PC-3 (cell line): ENCODE results near the gene LXN. TPM values are rescaled to one million over a fixed set of nuclear protein-coding genes. Genes with fewer than 3 reads are reported as not detected.

Experiments used
- ATAC-seq: fragments of 200-7000 bp; cut with Tn5 transposase; 2 replicates; pipeline ENCODE4 v1.9.1; 2020; ENCODE audit warnings: mild to moderate bottlenecking, moderate library complexity
- BruUV-seq: library from RNA; stranded (reverse); fragments of 400-500 nt; replicated peaks from 2 replicates; lab custom pipeline; 2021; lab: Mats Ljungman, UMichigan
- CTCF ChIA-PET: fragments of 300-600 bp; sonication (Branson Sonifier 250); formaldehyde crosslinking; loops from one replicate; lab custom pipeline; 2022; ENCODE audit warnings: antibody characterized with exemption; lab: Charles Lee
- POLR2A ChIA-PET: fragments of 300-600 bp; sonication (Branson Sonifier 250); formaldehyde crosslinking; loops from one replicate; lab custom pipeline; 2022; ENCODE audit warnings: antibody characterized with exemption; ENCODE audit not compliant: unreplicated experiment; lab: Charles Lee
- DNase-seq: peaks from one replicate; pipeline ENCODE4 v3.0.0-alpha.2; 2015
- H2AFZ ChIP-seq: fragments of 300-600 bp; sonication (generic); 2 replicates; pipeline ENCODE4 v1.6.0; 2016; ENCODE audit warnings: antibody characterized with exemption, low read length
- H3F3A ChIP-seq: fragments of 300-600 bp; sonication (generic); one replicate; pipeline ENCODE4 v1.6.0; 2017; ENCODE audit warnings: antibody characterized with exemption, low read length, control low read depth, mild to moderate bottlenecking; ENCODE audit not compliant: unreplicated experiment
- H3K27ac ChIP-seq: fragments of 300-600 bp; sonication (generic); 2 replicates; pipeline ENCODE4 v1.5.1; 2016; ENCODE audit warnings: mild to moderate bottlenecking, low read length
- H3K27me3 ChIP-seq: fragments of 300-600 bp; sonication (generic); 2 replicates; pipeline ENCODE4 v1.6.1; 2016; ENCODE audit warnings: low read length, mixed read lengths
- H3K36me3 ChIP-seq: fragments of 300-600 bp; sonication (generic); 2 replicates; pipeline ENCODE4 v1.6.1; 2016; ENCODE audit warnings: low read depth, mixed run types, low read length, mixed read lengths
- H3K4me1 ChIP-seq: fragments of 300-600 bp; sonication (generic); 2 replicates; pipeline ENCODE4 v1.5.1; 2016; ENCODE audit warnings: low read length; ENCODE audit not compliant: insufficient read depth
- H3K4me2 ChIP-seq: fragments of 300-600 bp; sonication (generic); 2 replicates; pipeline ENCODE4 v1.6.0; 2016; ENCODE audit warnings: low read length
- H3K4me3 ChIP-seq: fragments of 300-600 bp; sonication (generic); 2 replicates; pipeline ENCODE4 v1.5.1; 2016; ENCODE audit warnings: mild to moderate bottlenecking, low read length, mixed read lengths
- H3K79me2 ChIP-seq: fragments of 300-600 bp; sonication (generic); 2 replicates; pipeline ENCODE4 v1.6.1; 2017; ENCODE audit warnings: low read length, mixed read lengths
- H3K9ac ChIP-seq: fragments of 300-600 bp; sonication (generic); 2 replicates; pipeline ENCODE4 v1.6.0; 2016; ENCODE audit warnings: mild to moderate bottlenecking, low read length
- H3K9me2 ChIP-seq: fragments of 300-600 bp; sonication (generic); replicated peaks from 2 replicates; pipeline ENCODE4 v1.6.1; 2016; ENCODE audit warnings: mixed run types, low read length, mixed read lengths
- H3K9me3 ChIP-seq: fragments of 300-600 bp; sonication (generic); 2 replicates; pipeline ENCODE4 v1.6.1; 2016; ENCODE audit warnings: low read length, mixed read lengths
- H4K20me1 ChIP-seq: fragments of 300-600 bp; sonication (generic); 2 replicates; pipeline ENCODE4 v1.6.1; 2016; ENCODE audit warnings: low read length, mixed read lengths
- EZH2 ChIP-seq: fragments of 300-600 bp; sonication (generic); IDR thresholded peaks from one replicate; pipeline ENCODE4 v1.6.1; 2017; ENCODE audit warnings: antibody characterized with exemption, mild to moderate bottlenecking, low read length; ENCODE audit not compliant: unreplicated experiment
- EZH2phosphoT487 ChIP-seq: fragments of 300-600 bp; sonication (generic); IDR thresholded peaks from 2 replicates; pipeline ENCODE4 v1.6.1; 2018; ENCODE audit warnings: mild to moderate bottlenecking, antibody characterized with exemption, low read length, borderline replicate concordance
- intact Hi-C: fragments of 100-400 bp; cut with micrococcal nuclease; formaldehyde crosslinking; loops from 2 replicates; pipeline ENCODE4 v1.9.0; 2023
- total RNA-seq: library from RNA; depleted of rRNA; stranded (reverse); fragments of >200 nt; gene quantifications from 2 replicates; pipeline ENCODE4 v1.2.3, GENCODE V29; 2014
- TF ChIP-seq, protein P1 (sequence below): fragments of 300-600 bp; sonication (generic); conservative IDR thresholded peaks from 2 replicates; pipeline ENCODE4 v1.5.1; 2017; ENCODE audit warnings: antibody characterized with exemption, low read depth, mild to moderate bottlenecking, low read length

The LXN gene
- total RNA-seq, 1 experiment from 2014 or later: 471 TPM

DNA sequence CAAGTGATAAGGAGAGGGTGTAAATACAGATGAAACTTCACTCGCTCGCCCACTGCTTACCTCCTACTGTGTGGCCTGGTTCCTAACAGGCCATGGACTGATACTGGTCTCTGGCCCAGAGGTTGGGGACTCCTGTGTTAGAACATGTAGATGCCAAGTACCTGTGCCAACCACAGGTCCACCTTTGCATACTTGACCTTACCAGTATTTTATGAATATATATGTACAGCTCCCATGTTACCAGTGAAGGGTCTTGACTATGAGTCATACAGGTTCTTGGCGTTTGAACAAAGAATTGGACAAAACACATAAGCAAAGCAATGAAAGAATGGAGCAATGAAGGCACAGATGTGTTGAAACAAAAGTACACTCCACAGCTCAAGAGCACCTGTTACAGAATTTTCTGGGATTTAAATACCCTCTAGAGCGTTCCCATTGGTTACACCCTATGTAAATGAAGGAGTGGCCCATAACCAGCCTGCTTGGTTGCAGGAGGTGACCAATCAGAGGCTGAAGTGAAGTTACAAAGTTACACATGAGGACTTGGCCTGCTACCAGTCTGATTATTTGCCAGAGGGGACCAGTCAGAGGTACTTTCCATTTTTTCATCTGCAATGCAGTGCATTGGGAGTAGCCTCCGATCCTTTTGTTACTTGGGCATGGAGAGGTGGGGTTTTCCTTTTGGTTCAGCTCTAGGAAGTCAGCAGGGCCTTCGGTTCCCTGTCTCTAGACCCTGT is 29.8 kb downstream of the LXN start:
- Histone ChIP-seq H3K27me3 (no peaks in the 10 kb centered on the region), H3K4me3 (no peak overlapping the region), H3K27ac (no peak overlapping the region), H3K9ac (no peak overlapping the region), H3K9me3 (no peaks in the 10 kb centered on the region), H2AFZ (no peak overlapping the region), H3K4me2 (no peak overlapping the region), H3K9me2 (no peaks in the 10 kb centered on the region), H3F3A (no peaks in the 10 kb centered on the region), H3K36me3 (peaks cover 15% of the 10 kb centered on the region; the same call in 1 of the 2 replicates), H3K4me1 (peaks cover 9% of the 10 kb centered on the region; the same call in 1 of the 2 replicates), H4K20me1 (no peaks in the 10 kb centered on the region), H3K79me2 (peaks cover 33% of the 10 kb centered on the region)
- DNase-seq (no peak), ATAC-seq (no peak)
- CTCF ChIA-PET: no interaction called here
- POLR2A ChIA-PET: interaction anchor here (0.6 kb wide), 1 partner anchor 37 kb away, joined by 3 read pairs; no protein-coding TSS in a partner anchor
- TF ChIP-seq EZH2phosphoT487 (no peak), EZH2 (no peak)
- intact Hi-C loops: loop anchor here (5.0 kb wide), 2 partner anchors 70 to 105 kb away; partner anchors contain the start of gene MLF1
- no TSS peak for BruUV-seq

GRCh38 chr3:158642005-158642404 is 30.4 kb downstream of the LXN start:
- no peak for TF ChIP-seq EZH2
- TF ChIP-seq, protein P1, sequence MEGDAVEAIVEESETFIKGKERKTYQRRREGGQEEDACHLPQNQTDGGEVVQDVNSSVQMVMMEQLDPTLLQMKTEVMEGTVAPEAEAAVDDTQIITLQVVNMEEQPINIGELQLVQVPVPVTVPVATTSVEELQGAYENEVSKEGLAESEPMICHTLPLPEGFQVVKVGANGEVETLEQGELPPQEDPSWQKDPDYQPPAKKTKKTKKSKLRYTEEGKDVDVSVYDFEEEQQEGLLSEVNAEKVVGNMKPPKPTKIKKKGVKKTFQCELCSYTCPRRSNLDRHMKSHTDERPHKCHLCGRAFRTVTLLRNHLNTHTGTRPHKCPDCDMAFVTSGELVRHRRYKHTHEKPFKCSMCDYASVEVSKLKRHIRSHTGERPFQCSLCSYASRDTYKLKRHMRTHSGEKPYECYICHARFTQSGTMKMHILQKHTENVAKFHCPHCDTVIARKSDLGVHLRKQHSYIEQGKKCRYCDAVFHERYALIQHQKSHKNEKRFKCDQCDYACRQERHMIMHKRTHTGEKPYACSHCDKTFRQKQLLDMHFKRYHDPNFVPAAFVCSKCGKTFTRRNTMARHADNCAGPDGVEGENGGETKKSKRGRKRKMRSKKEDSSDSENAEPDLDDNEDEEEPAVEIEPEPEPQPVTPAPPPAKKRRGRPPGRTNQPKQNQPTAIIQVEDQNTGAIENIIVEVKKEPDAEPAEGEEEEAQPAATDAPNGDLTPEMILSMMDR: no peak
- Histone ChIP-seq H4K20me1 (no peaks in the 10 kb centered on the region), H3K4me2 (no peak overlapping the region), H3K27ac (no peak overlapping the region), H3K4me1 (peaks cover 9% of the 10 kb centered on the region; the same call in 1 of the 2 replicates), H3F3A (no peaks in the 10 kb centered on the region), H3K4me3 (no peak overlapping the region), H2AFZ (no peak overlapping the region), H3K9me2 (no peaks in the 10 kb centered on the region), H3K79me2 (peaks cover 27% of the 10 kb centered on the region), H3K9ac (no peak overlapping the region), H3K27me3 (no peaks in the 10 kb centered on the region), H3K36me3 (peaks cover 11% of the 10 kb centered on the region; the same call in 1 of the 2 replicates), H3K9me3 (no peaks in the 10 kb centered on the region)
- ATAC-seq (no peak), DNase-seq (no peak)
- intact Hi-C loops: loop anchor here (5.0 kb wide), 2 partner anchors 70 to 105 kb away; partner anchors contain the start of gene MLF1
- ChIA-PET CTCF (no interaction called here), POLR2A (interaction anchor here (0.6 kb wide), 1 partner anchor 37 kb away, joined by 3 read pairs; no protein-coding TSS in a partner anchor)
- no TSS peak for BruUV-seq

GRCh38 chr3:158640646-158641045 is 31.8 kb downstream of the LXN start:
- POLR2A ChIA-PET: no interaction called here

More at GRCh38 chr3:158640646-158641045, 31.8 kb downstream of the LXN start:
- no peaks in the 10 kb centered on the region for H3F3A ChIP-seq
- H3K36me3 ChIP-seq: no peaks in the 10 kb centered on the region
- no TSS peak for BruUV-seq
- DNase-seq (no peak), ATAC-seq (no peak)
- no peak overlapping the region for H3K4me3 ChIP-seq
- no peaks in the 10 kb centered on the region for H4K20me1 ChIP-seq
- no peaks in the 10 kb centered on the region for H3K9me2 ChIP-seq
- no peak overlapping the region for H3K9ac ChIP-seq
- TF ChIP-seq EZH2 (no peak), EZH2phosphoT487 (no peak)
- TF ChIP-seq, protein P1: no peak
- H3K27me3 ChIP-seq: no peaks in the 10 kb centered on the region
- intact Hi-C loops: loop anchor here (5.0 kb wide), 2 partner anchors 68 to 103 kb away; partner anchors contain the start of gene MLF1
- peaks cover 13% of the 10 kb centered on the region for H3K79me2 ChIP-seq
- no peaks in the 10 kb centered on the region for H3K9me3 ChIP-seq
- CTCF ChIA-PET: no interaction called here
- no peak overlapping the region for H3K4me2 ChIP-seq
- no peak overlapping the region for H3K27ac ChIP-seq
- H2AFZ ChIP-seq: no peak overlapping the region
- 0 out of 2 replicates have a peak, but pooled peaks cover 4% of the 10 kb centered on the region for H3K4me1 ChIP-seq
